Measurements from ENCODE around the gene GPI.
"Not testable (repeated sequence)": the region's sequence is repeated elsewhere in the genome, so short reads cannot be mapped to it uniquely, and the experiment has no call there.

GPI gene

DNA sequence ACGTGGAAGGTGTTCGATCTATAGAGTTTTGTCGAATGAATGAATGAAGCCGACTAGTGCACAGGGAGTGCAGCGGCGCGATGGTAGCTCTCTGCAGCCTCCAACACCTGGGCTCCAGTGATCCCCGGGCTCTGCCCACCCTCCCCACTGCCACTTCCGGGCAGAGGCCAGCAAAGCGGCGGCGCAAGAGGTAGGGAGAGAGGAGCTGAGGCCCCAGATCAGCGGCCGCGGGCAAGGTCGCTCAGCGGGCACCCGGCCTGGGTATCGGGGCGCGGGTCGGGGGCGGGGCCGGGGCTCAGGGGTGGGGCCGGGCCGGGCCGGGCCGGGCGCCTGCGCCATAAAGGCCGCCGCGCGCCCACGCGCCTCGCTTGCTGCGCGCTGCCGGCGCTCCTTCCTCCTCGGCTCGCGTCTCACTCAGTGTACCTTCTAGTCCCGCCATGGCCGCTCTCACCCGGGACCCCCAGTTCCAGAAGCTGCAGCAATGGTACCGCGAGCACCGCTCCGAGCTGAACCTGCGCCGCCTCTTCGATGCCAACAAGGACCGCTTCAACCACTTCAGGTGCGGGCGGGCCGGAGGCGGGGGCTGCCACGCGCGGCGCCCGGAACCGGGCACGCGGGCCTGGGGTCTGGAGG lies at the start of gene GPI:
Gene GPI, plus strand, starts transcription at position 367 of the 633 bp plus-strand sequence. Its CDS starts 71 bp downstream, at position 438.
- DNase-seq (ENCODE audit: low spot score), result peak; percentile 73

- no peak for DNase-seq (ENCODE audit: low spot score)
Measured at GRCh38 chr19:34316247-34316646, 48.7 kb upstream of the GPI start.

DNA sequence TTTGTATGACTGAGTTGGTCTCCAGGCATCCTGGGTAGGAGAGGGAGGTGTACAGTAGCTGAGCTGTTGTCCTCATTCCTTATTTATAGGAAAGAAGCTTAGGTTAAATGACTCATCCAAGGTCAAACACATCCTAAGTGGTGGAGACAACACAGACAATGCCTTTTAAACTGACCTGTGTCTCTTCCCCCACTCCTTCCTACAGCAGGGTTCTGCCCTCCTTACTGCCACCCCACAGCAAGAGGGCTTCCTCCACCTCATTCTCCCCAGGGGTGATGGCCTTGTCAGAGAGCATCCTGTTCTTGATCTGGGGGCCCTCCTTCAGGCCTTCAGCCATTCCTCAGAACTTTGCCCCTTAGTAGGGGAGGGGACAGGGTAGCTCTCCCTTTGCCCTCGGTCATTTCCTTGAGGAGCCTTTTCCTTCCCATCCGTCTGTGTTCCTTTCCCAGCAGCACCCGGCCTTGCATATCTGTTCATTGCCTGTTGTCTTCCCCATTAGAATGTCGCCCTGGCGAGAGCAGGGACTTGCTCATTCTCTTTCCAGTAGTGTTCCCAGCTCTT lies 48.2 kb upstream of the GPI start:
- DNase-seq (ENCODE audit: low spot score), result peak; percentile 58

- DNase-seq (ENCODE audit: low spot score), result peak; percentile 88
Measured at GRCh38 chr19:34317311-34317927, 47.6 kb upstream of the GPI start.

GRCh38 chr19:34319230-34319585 lies 45.8 kb upstream of the GPI start:
- DNase-seq (ENCODE audit: low spot score), result no peak

DNA sequence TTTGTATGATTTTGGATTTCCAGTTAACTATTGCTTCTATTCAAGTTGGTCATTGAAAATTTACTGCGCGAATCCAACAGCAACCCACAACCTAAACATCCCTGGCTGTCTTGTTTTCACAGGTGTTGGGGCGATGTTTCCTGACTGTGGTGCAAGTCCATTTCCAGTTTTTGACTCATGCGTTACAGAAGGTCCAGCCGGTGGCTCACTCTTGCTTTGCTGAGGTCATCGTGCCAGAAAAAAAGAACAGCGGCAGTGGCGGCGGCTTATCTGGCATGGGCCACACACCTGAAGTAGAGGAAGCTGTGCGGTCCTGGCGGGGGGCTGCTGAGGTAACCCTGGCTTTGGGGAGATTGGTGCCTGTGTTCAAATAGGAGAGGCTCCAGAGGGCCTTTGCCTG lies 45.2 kb upstream of the GPI start:
- no peak for DNase-seq (ENCODE audit: low spot score)

DNA sequence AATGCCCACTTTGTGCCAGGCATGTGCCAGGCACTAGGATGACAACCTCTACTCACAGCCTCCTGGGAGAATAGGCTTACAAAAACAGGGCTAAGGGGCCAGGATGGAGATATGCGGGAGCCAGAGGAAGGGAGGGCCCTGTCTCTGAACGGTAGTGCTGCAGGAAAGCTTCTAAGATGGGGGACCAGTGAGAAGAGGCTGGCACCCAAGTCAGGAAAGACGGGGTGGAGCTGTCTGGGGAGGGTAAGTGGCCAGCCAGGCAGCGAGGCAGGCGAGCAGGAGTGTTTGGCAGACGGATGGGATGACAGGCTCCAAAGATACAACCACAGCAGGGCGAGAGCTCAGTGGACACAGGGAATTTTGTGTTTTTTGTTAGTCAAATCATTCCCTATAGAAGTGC lies 44.7 kb upstream of the GPI start:
- DNase-seq (ENCODE audit: low spot score), result no peak

GRCh38 chr19:34321735-34322134 lies 43.3 kb upstream of the GPI start:
- no peak for DNase-seq (ENCODE audit: low spot score)

DNA sequence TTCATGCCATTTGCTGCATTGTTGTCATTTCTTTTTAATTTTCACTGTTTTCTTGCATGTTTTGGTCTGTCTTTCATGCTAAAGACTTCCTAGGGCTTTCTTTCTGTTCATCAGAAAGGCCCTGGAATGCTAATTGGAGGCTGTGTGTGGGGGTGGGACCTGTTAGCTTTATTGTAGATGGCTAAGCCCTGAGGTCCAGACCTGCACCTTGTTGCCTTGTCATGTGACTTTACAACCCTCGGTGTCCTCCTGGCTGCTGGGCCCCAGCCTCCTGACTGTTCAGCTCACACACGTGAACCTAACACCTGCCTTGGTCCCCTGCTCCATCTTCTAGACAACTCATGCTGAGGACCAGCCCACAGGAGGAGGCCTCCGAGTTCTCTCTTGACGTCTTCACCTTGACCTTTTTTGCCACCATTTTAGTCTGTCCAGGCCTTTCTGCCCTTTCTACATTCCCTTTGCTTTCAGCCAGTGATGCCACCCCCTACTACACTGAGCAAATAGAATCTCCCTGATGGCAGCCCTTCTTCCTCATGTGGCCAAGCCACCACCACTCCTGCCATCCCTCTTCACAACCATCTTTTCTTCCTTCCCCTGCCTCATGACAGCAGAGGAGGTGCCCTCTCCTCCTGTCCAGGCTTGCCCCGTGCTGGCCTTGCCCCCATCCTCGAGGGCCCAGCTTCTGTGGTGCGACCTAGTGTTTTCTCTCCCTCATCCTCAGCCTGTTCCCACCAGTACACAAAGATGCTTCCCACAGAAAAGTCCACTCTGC lies 41.4 kb upstream of the GPI start:
- no peak for DNase-seq (ENCODE audit: low spot score)

- DNase-seq (ENCODE audit: low spot score), result no peak
Measured at GRCh38 chr19:34324320-34324719, 40.7 kb upstream of the GPI start.

- DNase-seq (ENCODE audit: low spot score), result no peak
Measured at GRCh38 chr19:34325181-34325580, 39.8 kb upstream of the GPI start.

DNA sequence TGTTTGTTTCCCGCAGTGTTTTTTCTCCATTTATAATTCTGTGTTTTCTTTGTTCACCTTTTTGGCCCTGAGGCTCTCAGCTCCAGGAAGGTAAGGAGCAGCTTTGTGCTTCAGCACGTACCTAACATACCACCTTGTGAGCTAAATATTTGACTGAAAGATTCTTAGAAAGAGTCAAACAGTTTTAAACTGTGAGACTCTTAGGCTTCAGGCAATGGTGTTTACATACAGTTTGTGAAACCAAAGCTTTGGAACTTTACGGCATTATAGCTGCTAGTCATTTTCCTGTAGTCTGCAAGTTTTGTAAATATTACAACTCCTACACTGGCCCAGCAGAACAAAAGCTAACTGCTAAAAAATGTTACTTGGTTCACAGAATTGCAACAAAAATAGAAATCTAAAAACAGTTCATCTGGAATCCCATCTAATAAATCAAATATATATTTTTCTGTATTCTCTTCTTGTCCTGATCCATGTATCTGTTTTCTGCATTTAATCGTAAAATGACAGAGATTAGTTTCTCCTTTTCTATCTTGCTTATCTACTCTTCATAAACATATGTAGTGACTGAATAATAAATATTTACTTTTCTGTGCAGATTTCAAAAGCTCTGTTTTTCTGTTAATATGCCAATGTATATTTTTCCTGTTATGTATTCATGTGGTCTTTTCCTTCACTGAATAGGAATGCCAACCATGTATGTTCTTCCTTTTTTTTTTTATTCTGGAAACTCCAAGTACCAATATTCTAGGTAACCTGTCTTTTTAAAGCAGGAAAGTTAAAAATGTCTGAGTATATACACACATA lies 38.8 kb upstream of the GPI start:
- DNase-seq (ENCODE audit: low spot score), result no peak

DNA sequence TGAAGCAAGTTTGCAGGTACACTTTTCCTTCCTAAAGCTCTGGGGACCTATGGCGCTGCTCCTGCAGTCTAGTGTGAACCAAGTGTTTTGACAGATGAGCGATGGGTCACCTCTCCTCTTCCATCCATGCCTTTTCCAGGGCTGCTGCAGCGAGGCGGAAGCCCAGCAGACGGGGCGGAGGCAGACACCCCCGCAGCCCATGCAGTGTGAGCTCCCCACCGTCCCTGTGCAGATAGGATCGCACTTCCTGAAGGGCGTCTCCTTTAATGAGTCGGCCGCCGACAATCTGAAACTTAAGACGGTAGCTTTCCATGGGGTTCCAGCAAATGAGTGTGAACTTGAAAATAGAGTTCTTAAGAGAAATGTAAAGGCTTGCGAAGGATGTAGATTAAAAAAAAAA lies 37.1 kb upstream of the GPI start:
- no peak for DNase-seq (ENCODE audit: low spot score)

- no peak for DNase-seq (ENCODE audit: low spot score)
Measured at GRCh38 chr19:34328982-34329381, 36.0 kb upstream of the GPI start.

GRCh38 chr19:34330116-34330515 lies 34.9 kb upstream of the GPI start:
- DNase-seq (ENCODE audit: low spot score), result no peak

- not testable (repeated sequence) for DNase-seq (ENCODE audit: low spot score)
Measured at GRCh38 chr19:34330596-34330995, 34.4 kb upstream of the GPI start.

DNA sequence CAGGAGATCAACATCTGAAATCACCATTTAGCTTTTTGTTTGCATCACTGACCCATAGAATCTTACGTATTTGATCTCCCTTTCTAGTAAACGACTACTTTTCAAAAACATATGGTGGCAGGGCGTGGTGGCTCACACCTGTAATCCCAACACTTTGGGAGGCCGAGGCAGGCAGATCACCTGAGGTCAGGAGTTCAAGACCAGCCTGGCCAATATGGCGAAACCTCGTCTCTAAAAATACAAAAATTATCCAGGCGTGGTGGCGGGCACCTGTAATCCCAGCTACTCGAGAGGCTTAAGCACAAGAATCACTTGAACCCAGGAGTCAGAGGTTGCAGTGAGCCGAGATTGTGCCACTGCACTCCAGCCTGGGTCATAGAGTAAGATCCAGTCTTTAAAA lies 33.4 kb upstream of the GPI start:
- not testable (repeated sequence) for DNase-seq (ENCODE audit: low spot score)

GRCh38 chr19:34332027-34332760 lies 32.8 kb upstream of the GPI start:
- DNase-seq (ENCODE audit: low spot score), result no peak

- no peak for DNase-seq (ENCODE audit: low spot score)
Measured at GRCh38 chr19:34335914-34336313, 29.1 kb upstream of the GPI start.

DNA sequence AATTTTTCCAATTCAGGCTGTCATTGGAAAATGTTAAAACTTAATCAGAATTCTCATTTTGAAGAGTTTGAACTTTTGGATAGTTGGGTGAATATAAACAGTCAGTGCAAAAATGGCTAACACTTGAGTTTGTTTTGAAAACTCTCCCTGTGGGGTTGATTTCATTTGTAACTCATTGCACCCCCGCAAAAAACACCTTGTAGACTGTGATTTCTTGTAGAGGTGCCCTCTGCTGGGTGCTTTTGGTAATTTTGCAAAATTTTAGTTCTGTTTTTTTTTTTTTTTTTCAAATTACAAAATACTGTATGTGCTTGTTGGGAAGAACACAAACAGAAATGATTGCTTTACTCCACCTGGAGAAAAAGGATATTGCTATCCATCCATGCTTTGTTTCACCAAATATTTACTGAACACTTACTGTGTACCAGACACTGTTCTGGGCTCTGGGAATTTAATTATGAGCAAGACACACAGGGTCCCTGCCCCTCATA lies 28.2 kb upstream of the GPI start:
- DNase-seq (ENCODE audit: low spot score), result peak; percentile 38

- DNase-seq (ENCODE audit: low spot score), result no peak
Measured at GRCh38 chr19:34337739-34338138, 27.3 kb upstream of the GPI start.

Data from kidney tubule cell (primary cell).